Mucosa of rectum (tissue), 2 donors: Measurements from ENCODE around the gene NLGN1.
"Not testable (repeated sequence)": the region's sequence is repeated elsewhere in the genome, so short reads cannot be mapped to it uniquely, and the experiment has no call there.

ENCODE experiments used
- H3K27ac ChIP-seq, 2 donors: one replicate each; pipeline ENCODE4 v1.7.0; 2013; ENCODE audit warnings: inconsistent platforms in 2 of 2, low read depth in 2 of 2, low read length in 2 of 2
- H3K27me3 ChIP-seq, 2 donors: one replicate each; pipeline ENCODE4 v1.7.0; 2013; ENCODE audit warnings: low read length in 2 of 2; ENCODE audit not compliant: control insufficient read depth in 2 of 2, insufficient read depth in 2 of 2
- H3K36me3 ChIP-seq, 2 donors: one replicate each; pipeline ENCODE4 v1.7.0; 2013; ENCODE audit warnings: low read length in 2 of 2; ENCODE audit not compliant: control insufficient read depth in 2 of 2, insufficient read depth in 2 of 2
- H3K4me1 ChIP-seq, 2 donors: one replicate each; pipeline ENCODE4 v1.7.0; 2013; ENCODE audit warnings: low read length in 2 of 2, mild to moderate bottlenecking in 1 of 2; ENCODE audit not compliant: control insufficient read depth in 2 of 2, insufficient read depth in 2 of 2
- H3K4me3 ChIP-seq, 2 donors: one replicate each; pipeline ENCODE4 v1.7.0; 2013; ENCODE audit warnings: low read length in 2 of 2
- H3K9ac ChIP-seq, 2 donors: one replicate each; pipeline ENCODE4 v1.7.0; 2013; ENCODE audit warnings: low read length in 2 of 2, low read depth in 1 of 2, mild to moderate bottlenecking in 1 of 2
- H3K9me3 ChIP-seq, 2 donors: one replicate each; pipeline ENCODE4 v1.7.0; 2013; ENCODE audit warnings: low read length in 2 of 2; ENCODE audit not compliant: control insufficient read depth in 2 of 2
- donor health status: healthy.
- donor health status: Normal muscosa, but diverticular disease.

NLGN1 gene

DNA sequence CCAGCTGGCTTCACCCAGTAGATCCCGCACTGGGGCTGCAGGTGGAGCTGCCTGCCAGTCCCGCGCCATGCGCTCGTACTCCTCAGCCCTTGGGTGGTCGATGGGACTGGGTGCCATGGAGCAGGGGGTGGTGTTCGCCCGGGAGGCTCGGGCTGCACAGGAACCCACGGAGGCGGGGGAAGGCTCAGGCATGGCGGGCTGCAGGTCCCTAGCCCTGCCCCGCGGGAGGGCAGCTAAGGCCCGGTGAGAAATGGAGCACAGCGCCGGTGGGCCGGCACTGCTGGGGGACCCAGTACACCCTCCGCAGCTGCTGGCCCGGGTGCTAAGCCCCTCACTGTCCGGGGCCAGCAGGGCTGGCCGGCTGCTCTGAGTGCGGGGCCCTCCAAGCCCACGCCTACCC lies 814.4 kb downstream of the NLGN1 start:
- not testable (repeated sequence) for H3K36me3 ChIP-seq, H3K27ac ChIP-seq, H3K4me1 ChIP-seq, H3K9ac ChIP-seq, H3K4me3 ChIP-seq, H3K27me3 ChIP-seq, H3K9me3 ChIP-seq

DNA sequence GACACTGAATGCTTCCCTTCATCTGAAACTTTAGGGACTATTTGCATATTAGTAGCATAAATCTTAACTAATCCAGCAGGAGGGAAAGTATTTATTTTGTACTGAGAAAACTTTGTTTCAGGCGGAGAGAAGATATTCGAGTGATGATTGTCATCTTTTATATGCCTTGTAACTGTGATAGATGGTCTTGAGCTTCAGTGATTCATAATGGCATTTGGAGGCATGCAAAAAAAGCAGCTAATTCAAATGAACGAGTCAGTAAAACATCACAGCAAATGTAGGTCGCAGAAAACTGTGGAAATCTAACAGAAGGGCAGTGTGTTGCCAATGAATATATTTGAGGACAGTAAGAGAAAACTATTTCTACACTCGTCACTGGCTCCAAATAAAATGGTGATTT lies 817.9 kb downstream of the NLGN1 start:
- Histone ChIP-seq H3K36me3 (no peaks in the 10 kb centered on the region), H3K27ac (no peak overlapping the region), H3K4me3 (no peak overlapping the region)

DNA sequence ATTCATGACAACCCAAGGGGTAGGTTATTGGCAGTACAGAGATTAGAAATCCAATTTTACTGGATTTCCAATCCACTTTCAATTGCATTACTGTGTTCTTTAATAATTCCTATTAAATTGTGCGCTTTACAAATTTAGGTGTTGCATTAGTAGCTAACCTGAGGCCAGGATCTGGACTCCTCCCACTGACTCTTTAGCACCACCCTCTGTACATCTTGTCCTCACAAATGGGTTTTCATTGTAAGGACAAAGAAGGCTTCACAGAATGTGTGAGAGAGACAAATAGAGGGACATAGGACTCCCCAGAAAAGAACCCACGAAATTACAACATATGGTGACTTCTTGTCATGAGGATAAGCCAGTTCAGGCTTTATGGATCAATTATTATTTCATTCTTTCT lies 818.5 kb downstream of the NLGN1 start:
- Histone ChIP-seq H3K9me3 (no peaks in the 10 kb centered on the region), H3K9ac (no peak overlapping the region), H3K4me1 (no peaks in the 10 kb centered on the region), H3K27ac (no peak overlapping the region), H3K27me3 (no peaks in the 10 kb centered on the region), H3K36me3 (no peaks in the 10 kb centered on the region), H3K4me3 (no peak overlapping the region)

More for the DNA sequence above, 817.9 kb downstream of the NLGN1 start:
- H3K27me3 ChIP-seq: no peaks in the 10 kb centered on the region
- H3K9ac ChIP-seq: no peak overlapping the region
- no peaks in the 10 kb centered on the region for H3K4me1 ChIP-seq
- no peaks in the 10 kb centered on the region for H3K9me3 ChIP-seq

- H3K9ac ChIP-seq: no peak overlapping the region
- no peaks in the 10 kb centered on the region for H3K4me1 ChIP-seq
- H3K27me3 ChIP-seq: no peaks in the 10 kb centered on the region
- H3K9me3 ChIP-seq: no peaks in the 10 kb centered on the region
- H3K4me3 ChIP-seq: no peak overlapping the region
- H3K36me3 ChIP-seq: no peaks in the 10 kb centered on the region
- no peak overlapping the region for H3K27ac ChIP-seq
Measured at GRCh38 chr3:174216946-174217718, 819.6 kb downstream of the NLGN1 start.

GRCh38 chr3:174218016-174218415 lies 820.5 kb downstream of the NLGN1 start:
- Histone ChIP-seq H3K36me3 (no peaks in the 10 kb centered on the region), H3K9ac (no peak overlapping the region), H3K4me3 (no peak overlapping the region), H3K9me3 (no peaks in the 10 kb centered on the region), H3K27ac (no peak overlapping the region), H3K27me3 (no peaks in the 10 kb centered on the region), H3K4me1 (no peaks in the 10 kb centered on the region)

DNA sequence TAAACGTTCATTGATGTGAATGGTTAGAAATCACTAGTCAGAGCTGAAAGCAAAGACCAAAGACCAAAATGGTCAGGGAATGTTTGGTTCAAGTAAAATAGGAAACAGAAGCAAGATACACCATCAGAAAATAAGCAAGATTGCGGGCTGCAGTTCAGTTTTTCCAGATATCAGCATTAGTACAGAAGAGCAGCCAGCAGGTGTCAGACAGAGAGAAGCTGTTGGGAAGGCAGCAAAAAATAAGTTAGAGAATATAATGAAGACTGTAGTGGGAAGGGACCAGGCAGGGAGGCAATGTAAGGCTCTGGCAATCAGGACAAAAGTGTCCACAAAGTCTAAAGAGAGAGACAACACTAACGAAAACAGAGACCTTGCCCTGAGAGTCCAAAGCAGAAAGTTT lies 822.2 kb downstream of the NLGN1 start:
- H3K9ac ChIP-seq: no peak overlapping the region

DNA sequence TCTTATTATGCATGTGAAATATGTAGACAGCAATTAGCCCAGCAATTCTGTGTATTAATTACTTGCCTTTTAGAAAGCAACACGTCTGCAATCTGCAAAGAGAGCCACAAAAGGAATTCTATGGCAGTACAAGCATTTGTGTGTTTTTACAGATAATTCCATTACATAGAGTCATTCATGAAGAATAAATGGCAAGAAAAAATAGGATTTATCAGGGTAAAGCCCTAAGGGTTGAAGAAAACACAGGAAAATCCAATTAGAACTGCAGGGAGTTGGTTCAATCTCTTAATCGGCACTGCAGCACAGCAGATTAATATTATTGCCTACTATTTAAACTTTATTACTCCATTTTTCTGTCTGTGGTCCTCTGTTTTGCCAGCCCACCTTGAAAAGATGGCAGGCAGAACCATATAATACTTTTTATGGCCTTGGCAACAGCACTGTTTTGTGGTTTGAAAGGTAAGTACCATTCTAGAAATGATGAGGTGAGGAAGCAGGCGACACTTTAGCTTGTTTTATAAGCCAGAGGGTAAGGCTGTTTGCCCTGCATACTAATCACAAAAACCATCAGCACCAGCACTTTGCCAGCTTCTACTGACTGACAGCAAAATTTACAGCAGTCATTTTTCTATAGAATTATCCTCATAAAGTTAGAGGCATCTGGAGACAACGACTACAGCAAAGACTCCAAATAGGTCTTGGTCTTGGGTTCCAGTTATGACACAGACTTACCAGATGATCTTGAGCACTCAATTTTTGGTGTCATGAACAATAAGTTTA lies 823.4 kb downstream of the NLGN1 start:
- H3K27ac ChIP-seq: no peak overlapping the region
- H3K27me3 ChIP-seq: no peaks in the 10 kb centered on the region
- no peak overlapping the region for H3K9ac ChIP-seq
- H3K9me3 ChIP-seq: no peaks in the 10 kb centered on the region
- H3K4me1 ChIP-seq: no peaks in the 10 kb centered on the region
- no peaks in the 10 kb centered on the region for H3K36me3 ChIP-seq
- no peak overlapping the region for H3K4me3 ChIP-seq

More for the DNA sequence above, 822.2 kb downstream of the NLGN1 start:
- H3K27me3 ChIP-seq: no peaks in the 10 kb centered on the region
- no peaks in the 10 kb centered on the region for H3K36me3 ChIP-seq
- H3K27ac ChIP-seq: no peak overlapping the region
- no peak overlapping the region for H3K4me3 ChIP-seq
- no peaks in the 10 kb centered on the region for H3K4me1 ChIP-seq
- H3K9me3 ChIP-seq: no peaks in the 10 kb centered on the region

- no peak overlapping the region for H3K27ac ChIP-seq
- H3K9me3 ChIP-seq: no peaks in the 10 kb centered on the region
- H3K4me3 ChIP-seq: no peak overlapping the region
- no peak overlapping the region for H3K9ac ChIP-seq
- H3K4me1 ChIP-seq: no peaks in the 10 kb centered on the region
- no peaks in the 10 kb centered on the region for H3K36me3 ChIP-seq
- H3K27me3 ChIP-seq: no peaks in the 10 kb centered on the region
Measured at GRCh38 chr3:174223042-174223441, 825.5 kb downstream of the NLGN1 start.

GRCh38 chr3:174223626-174224025 lies 826.1 kb downstream of the NLGN1 start:
- H3K4me3 ChIP-seq: no peak overlapping the region
- H3K27me3 ChIP-seq: no peaks in the 10 kb centered on the region
- H3K4me1 ChIP-seq: no peaks in the 10 kb centered on the region
- H3K9me3 ChIP-seq: no peaks in the 10 kb centered on the region
- no peak overlapping the region for H3K27ac ChIP-seq
- no peak overlapping the region for H3K9ac ChIP-seq
- no peaks in the 10 kb centered on the region for H3K36me3 ChIP-seq

DNA sequence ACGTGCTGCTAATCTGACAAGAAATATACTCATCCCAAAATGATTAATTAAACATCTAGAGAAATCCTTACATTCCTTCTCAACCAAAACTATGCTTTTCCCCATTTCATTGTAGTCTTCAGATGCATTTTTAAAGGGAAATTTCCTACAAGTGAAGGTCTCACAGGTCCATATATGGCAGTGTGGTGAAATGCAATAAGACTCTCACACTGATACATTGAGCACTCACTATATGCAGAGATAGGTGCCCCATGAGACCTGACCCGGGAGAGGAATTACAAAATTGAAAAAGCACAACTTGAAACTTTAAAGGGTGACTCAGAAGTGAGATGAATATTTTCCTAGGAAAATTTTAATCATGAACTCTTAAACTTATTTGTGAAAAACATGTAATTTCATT lies 832.4 kb downstream of the NLGN1 start:
- Histone ChIP-seq H3K4me3 (no peak overlapping the region), H3K36me3 (no peaks in the 10 kb centered on the region), H3K27me3 (no peaks in the 10 kb centered on the region), H3K9me3 (no peaks in the 10 kb centered on the region), H3K27ac (no peak overlapping the region), H3K4me1 (no peaks in the 10 kb centered on the region), H3K9ac (no peak overlapping the region)
